UCSD-AML1 (cell line): ENCODE data around the gene CRELD2.

Experiments
- DNase-seq: peaks from one replicate; lab custom pipeline; 2025; ENCODE audit not compliant: unreplicated experiment; lab: John Stamatoyannopoulos, UW

CRELD2 gene

DNA sequence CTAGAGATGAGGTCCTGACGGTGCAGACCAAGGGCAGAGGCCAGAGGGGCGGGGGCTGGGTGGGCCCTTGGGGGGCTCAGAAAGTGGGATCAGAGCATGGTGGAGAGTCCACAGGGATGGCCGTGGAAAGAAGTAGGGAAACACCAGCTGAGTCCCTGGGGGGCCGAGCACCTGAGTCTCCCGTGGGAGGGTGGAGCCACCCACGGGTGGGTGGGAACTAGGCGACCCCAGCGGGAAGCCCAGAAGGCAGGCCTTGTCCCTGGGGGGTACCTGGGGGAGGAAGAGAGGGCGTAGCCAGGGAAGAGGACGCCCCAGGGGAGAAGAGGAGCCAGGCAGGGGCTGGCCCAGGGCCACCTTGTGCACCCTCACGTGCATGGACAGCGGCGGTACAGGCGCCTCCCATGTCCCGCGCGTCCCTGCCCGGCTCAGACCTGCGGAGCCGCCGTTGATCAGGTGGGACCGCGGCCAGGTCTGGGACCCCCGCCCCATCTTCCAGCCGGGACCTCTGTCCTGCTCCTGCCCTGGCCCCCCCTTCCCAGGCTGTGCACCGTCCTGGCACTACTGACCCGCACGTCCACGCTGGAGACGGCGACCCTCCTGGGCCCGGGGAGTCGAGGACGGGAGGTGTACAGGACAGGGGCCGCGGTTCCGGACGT lies 10.2 kb downstream of the CRELD2 start:
- DNase-seq = no peak

DNA sequence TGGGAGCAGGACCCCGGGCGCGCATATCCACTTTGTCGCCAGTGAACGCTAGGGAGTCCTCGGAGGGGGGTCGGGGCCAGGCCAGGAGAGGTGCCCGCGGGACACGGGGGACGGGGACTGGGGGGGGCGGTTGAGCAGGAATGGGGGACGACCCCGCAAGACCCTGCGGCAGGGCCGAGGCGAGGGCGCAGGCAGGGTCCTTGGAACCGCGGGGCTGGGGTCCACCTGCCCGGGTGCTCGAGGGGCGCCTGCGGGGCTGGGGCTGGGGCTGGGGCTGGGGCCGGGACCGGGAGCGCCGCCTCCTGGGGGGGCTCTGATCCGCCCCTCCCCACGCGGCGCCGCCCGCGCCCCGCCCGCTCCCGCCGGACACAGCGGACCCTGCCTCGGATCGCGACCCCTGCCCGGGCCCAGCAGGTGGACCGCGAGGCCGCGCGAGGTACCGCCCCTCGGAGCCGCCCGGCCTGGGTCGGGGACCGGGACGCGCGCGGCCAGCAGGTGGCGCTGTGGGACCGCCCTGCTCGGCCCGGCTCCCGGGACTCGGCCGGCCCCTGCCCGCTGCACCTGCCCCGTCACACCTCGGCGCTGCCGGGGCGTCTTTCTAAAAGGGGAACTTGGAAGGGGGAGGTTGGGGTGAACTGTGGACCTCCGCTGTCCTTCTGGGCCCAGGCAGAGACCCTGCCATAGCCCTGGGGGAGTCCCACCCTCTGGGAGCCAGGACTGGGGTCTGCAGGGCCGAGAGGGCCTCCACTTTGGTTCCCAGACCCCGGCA lies 11.0 kb downstream of the CRELD2 start:
- DNase-seq = peak; percentile 71

DNA sequence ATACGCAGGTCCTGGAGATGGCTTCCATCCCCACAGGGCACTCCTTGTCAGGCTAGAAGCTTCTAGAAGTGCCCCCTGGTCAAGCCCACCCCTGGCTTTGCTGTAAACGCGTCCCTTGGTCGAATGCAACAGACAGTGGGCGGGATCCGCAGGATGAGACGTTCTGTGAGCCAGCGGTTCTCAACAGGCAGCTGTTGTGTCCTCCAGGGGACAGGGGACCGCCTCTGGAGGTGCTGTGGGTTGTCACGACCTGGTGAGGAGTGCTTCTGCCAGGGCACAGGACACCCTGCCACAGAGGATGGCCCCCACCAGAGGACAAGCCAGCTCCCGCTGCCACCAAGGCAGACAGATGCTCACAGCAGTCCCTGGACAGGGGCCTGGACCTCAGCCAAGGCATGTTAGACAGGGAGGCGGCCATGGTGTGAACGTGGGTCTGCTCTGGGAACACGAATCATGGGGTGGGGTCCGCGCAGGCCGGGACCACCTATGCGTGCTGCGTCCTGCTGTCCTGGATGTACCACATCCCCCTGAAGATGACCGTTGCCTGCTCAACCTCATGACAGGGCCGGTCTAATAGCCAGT lies 11.7 kb downstream of the CRELD2 start:
- DNase-seq = no peak

DNA sequence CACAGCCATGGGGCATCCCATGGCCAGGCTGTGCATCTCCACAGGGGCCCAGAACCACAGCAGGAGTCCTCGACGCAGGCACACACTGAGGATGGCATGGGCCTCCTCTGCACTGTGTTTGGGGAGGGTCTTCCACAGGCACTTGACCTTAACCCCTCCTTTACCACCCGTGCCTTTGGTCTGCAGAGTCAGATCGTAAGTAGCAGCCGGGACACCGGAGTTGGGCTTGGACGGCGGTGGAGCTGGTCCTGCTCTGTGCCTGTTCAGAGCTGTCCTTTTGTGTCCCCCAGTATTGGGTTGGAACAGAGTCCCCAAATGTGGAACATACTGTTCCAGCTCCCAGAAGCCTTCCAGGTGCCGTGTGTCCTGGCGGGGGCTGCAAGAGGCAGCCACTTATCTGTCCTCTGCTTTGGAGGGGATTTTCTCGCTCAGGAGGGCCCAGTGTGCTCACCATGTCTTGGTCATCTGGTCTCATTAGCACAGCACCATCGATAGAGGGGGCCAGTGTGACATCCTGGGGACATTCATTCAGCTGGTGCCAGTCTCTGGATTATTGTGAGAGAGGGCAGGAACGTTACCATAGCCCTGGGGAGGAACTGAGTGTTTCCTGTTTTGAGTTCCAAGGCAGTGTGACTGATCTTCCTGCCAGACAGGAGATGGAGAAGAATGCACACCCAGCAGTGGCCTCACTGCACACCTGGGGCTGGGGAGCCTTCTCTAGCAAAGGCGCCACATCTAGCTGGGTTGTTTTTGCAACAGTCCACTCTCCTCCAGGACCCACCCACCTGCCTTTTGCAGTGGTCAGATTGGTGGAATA lies 12.4 kb downstream of the CRELD2 start:
- DNase-seq = peak; percentile 78

DNA sequence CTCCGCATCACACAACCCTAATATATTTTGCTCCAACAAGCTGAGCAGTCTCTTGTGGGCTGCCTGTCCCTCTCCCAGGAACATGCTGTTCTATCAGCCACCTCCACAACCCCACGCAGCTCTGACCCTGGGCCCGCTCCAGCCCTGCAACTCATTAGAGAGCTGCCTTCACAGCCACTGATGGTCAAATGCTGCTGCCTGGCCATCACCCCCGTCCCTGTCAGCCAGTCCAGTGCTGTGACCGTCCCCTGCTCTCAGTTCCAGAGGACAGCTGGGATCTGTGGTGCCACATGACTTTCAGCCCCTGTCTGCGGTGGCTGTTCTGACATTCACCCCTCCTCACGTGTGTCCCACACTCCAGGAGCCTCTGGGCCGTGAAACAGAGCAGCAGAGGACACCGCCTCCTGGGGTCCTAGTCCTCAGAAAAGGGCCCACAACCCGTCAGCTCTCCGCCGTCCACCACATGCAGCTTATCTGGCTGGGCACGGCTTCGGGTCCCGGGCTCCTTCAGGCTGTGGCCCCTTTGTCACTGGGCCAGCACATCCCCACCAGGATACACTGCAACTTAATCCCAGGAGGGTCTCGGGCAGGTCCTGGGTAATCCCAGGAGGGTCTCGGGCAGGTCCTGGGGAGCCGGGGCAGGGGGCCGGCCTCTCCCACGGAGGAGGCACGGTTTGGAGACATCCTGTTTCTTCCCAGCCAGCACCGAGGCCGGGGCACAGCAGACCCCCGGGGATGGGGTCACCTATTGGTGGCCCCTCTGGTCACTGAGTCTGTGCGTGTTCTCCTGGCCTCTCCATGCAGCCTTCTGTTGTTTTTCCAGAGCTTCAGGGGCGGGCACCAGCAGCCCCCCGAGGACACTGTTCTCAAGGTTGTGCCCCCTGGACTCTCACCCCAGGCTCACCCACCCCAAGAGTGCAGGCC lies 15.1 kb downstream of the CRELD2 start:
- DNase-seq = no peak

DNA sequence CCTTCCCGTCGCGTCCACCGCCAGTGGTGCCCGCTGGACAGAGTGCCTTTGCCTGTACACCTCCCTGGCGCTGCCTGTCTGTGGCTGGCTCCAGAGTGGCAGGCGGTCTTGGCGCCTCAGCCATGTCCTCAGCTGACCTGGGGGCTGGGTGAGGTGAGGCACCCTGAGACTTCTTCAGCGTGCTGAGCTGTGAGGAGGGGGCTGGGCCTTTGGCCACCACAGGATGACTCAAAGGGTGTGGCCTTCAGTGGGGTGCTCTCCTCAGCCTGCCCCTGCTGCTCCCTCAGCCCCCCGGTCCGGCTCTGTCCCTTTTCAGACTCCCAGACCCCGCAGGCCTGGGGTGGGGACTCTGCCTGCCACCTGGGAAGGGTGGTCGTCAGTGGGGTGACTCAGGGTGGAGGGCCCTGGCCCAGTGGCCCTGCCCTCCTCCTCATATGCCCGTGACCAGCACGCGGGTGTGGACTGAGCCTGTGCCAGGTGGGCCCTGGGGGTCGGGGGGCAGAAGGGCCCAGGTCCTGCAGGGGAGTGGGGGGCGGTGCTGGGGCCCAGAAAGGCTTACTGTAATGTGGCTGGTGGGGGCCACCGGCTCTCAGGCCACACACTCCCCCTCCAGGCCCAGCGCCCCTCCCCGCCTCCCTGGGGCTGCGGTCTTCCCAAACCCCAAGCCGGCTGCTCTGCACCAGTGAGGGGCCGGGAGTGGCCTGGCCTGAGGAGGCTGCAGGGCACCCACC lies 15.9 kb downstream of the CRELD2 start:
- peak; percentile 29 for DNase-seq

DNA sequence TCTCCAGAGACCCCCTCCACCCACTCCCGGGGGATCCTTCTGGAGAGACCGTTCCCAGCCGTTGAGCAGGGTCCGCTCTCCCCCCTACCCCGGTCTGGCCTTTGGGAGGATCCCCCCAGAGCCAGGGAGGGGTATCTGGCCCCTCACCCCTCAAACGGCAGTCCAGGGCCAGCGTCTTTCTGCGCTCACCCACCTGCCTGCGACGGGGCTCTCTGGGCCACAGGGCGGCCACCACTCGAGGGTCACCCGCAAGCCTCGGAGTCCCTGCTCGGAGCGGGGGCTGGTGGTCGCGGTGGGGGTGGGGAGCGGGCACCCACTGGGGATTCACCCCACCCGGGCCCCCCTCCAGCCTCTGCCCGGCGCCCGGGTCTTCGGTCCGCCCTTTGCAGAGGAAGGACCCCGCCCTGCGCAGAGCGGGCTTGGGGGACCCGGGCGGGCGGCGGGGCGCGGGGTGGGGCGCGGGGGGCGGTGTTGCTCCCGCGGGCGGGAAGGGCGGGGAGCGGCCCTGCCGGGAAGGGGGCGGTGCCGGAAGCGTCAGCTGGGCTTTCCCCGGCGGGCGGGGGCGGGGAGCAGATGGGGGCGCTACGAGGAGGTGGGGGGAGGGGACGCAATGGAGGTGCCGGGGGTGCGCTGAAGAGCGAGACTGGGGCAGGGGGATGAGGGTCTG lies 16.6 kb downstream of the CRELD2 start:
- DNase-seq = peak; percentile 80

DNA sequence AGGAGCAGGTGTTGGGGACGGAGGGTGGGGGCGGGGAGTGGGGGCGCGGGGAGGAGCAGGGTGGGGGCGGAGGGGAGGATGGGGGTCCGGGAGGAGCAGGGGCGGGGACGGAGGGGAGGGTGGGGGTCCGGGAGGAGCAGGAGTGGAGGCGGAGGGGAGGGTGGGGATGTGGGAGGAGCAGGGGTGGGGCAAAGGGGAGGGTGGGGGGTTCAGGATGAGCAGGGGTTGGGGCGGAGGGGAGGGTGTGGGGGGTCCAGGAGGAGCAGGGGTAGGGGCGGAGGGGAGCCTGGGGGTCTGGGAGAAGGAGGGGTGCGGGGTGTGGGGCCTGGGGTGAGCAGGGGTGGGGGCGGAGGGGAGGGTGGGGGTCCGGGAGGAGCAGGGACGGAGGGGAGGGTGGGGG lies 17.1 kb downstream of the CRELD2 start:
- no peak for DNase-seq

DNA sequence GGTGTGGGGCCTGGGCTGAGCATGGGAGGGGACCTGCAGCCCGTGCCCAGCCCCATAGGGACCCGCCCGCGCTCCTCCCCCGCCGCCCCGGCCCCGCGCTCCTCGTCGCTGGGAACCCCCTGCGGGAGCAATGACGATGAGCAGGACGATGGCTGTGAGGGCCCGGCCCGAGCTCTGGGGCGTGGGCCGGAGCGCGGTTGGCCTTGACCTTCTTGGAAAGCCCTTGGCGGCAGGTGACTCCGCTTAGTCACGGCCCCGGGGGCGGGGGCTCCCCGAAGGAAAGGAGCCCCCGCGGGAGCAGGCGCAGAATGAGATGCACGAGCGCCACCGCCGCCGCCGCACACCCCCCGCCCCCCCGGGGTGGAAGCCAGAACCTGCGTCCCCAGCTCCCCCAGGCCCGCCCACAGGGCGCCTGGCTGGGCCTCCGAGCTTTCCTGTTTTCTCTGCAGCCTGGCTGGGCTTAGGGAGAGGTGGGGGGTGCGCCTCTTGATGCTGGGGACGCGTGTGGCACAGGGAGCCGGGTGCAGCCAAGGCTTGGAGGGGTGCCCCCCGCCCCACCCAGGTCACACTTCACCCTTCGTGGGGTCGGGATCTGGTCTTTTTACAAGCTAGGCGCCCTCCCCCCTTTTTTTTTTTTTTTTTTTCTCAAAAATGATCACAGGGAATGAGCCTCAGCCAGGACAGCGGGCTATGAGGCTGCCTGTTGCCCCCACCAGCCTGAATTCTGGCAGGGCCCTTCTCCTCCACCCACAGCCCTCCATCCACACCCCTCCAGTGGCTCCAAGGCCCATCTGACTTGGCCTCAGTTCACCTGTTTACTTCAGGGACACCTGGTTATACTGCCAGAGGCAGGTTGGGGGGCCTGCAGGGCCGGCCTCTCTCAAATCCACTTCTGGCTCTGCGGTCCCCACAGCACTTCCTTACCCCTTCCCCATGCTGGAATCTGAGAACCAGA lies 17.9 kb downstream of the CRELD2 start:
- DNase-seq = peak; percentile 93

DNA sequence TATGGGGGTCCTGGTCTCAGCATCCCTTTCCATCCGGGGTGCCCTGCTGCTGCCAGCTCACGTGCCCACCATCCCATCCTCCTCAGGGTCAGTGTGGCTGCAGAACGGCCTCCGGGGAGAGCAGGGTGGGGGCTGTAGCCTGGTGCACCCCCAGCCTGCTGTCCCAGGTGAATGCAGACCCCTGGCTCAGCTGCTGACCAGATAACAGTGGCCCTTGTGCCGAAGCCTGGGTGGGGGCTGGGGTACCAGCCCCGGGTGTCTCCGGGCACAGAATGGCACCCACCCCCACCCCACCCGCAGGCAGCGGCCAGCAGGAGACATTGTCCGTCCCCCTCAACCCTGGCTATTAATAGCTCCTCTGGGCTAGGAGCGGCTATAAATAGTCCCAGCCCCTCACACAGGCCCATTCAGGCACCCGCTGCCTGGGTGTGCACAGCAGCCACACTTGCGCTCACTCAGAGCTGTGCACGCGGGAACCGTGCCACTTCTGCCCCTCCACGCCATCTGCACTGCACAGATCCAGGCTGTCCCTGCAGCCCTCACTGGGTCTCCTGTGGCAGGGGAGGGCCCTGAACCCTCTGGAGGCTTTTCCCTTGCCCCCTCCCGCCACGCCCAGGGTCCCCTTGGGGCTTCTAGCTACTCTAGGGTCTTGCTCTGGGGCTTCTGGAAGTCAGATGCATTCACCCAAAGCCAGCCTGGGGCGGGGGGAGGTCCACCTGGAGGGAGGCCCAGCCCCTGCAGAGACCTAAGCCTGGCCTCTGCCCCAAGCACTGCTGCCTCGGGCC lies 18.7 kb downstream of the CRELD2 start:
- DNase-seq = no peak

DNA sequence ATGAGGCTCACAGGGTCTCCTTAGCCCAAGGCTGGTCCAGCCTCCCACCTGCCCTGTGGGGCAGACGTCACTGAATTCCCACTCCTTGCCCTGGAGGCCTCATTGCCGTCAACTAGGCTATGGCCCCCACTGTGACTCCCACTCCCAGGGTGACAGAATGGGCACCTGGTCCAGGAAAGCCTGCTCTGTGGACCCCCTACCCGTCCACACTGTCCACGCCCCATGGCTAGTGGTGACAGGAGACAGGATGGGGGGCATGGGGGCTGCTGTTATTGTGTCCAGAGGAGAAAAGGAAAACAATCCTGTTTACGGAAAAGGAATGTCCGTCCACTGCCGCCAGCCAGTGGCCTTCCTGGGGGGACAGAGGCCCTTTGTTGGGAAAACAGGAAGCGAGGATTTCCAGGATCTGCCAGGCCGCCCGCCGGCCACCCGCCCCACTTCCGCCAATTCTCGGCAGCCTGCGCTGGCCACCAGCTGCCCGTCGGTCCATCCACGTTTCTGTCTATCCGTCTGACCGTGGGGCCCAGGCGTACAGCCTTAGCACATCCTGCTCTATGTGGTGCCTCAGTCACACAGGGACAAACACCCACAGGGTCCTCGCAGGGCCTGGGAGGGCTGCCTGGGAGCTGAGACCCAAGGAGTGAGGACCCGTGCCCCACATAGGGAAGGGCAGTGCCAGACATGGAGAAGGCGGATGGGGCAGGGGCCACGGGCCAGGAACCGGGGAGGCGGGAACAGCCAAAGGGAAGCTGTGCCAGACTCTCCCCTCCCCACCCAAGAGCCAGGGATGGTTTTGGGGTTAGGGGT lies 19.5 kb downstream of the CRELD2 start:
- no peak for DNase-seq

DNA sequence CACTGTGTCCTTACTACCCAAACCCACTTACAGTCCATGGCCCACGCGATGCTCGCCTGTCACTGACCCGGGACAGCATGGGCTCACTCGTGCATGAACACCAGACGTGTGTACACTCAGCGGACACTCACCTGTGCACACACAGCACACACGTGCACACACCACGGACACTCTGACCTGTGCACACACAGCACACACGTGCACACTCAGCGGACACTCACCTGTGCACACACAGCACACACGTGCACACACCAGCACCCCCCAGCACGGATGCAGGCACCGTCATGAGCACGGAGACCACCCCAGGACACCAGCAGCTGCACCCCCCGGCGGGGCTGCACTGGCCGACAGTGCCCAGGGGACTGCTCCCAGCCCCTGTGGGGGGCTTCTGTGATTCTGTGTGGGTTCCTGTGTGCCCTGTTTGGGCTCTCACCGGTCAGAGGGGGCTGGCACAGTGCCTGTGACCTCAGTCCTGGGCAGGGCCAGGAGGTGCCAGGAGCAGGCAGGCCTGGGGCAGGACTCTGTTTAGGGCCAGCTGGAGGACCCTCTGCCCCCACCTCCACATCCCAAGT lies 20.2 kb downstream of the CRELD2 start:
- DNase-seq = no peak

DNA sequence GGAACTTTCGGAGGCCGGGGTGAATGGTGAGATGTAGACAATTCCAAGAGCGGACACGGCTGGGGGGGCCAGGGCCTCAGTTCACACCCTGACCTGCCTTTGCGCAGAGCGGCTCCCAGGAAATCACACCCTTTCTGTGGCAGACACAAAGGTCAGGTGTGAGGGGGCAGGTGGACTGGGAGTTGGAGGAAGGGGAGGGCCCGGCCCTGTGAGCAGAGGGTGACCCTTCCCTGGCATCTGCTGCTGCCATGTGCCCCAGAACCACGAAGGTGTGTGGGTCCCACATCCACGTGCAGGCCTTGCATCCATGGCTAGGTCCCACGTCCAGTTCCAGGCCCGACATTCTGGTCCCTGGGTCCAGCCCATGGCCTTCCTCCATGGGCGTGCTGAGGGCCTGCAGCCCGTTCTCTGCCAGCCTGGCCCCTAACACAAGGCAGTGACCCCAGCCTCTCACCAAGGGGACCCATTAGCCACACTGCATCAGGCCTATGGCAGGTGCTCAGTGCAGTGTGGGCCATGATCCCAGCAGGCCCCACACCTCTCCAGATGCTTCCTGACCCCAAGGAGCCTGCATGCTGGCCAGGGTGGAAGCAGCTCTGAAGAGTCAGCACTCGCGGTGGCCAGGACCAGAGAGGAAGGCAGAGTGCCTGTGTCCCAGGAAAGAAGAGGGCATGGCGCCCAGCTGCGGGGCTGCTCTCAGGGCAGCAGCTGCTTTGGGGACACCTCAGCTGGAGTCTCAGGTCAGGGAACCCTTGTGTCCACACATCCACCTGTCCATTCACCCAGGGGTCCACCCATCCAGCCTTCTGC lies 23.3 kb downstream of the CRELD2 start:
- DNase-seq = no peak

DNA sequence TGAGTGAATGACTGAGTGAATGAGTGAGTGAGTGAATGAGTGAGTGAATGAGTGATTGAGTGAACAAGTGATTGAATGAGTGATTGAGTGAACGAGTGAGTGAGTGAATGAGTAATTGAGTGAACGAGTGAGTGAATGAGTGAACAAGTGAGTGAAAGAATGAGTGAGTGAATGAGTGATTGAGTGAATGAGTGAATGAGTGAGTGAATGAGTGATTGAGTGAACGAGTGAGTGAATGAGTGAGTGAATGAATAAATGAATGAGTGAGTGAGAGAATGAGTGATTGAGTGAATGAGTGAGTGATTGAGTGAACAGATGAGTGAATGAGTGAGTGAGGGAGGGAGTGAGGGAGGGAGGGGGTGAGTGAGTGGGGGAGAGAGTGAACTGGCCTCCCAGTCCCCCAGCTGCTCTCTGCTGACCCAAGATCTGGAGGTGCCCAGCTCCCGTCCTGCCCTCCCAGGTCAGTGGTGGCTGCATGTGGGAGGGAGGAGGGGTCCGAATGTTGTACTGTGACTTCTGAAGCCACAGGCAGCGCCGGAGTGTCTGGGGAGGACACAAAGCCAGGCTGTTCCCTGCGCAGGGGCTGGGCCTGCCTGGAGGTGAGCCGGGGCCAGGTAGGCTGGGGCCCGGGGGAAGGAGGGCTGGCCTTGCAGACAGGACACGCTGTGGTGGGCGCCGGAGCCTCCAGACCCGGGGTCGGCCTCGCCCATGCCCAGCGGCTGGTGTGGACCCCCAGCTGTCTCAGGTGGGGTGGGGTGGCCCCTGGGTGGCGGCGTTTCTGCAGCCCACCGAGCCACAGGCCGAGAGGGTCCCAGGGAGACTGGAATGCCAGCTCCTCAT lies 24.4 kb downstream of the CRELD2 start:
- no peak for DNase-seq

DNA sequence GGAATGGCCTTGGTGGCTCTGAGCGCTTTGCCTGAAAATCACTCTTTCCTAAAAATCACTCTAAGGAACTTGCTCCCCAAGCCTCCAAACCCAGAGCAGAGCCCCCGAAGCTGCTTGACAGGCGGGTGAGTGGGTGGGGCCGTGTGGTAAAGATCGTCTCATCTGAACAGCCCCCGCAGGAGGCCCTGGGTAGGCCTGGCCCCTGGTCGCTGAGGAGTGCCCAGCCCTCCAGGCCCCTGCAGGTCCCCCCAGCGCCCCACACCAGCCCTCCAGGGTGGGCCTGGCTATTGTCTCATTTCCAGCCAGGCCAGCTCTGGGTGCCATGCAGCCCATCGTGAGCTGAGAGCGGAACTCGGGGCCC lies 25.0 kb downstream of the CRELD2 start:
- no peak for DNase-seq
